ENCODE measurements around the gene PITPNM1. TPM values are rescaled to one million over a fixed set of nuclear protein-coding genes. Genes with fewer than 3 reads are reported as not detected.

The PITPNM1 gene
- total RNA-seq, 4 donors from 2014 or later = 7.9 to 89.7 (median 15.2) TPM

DNA sequence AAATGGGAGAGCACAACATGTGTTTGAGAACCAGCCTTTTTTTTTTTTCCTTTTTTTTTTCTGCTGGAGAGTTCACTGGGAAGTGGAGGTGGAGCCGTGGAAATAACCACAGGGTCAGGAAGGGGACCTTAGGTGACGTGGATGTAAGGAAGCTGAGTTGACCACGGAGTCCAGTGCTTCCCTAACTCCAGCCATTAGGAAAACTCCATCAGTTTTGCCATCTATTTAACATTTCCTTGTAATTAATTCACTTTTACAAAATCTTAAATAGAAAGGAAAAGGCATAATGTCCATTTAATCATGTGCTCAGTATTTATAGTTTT lies 4.8 kb upstream of the PITPNM1 start:
- no peaks in the 10 kb centered on the region for H3K9me3 ChIP-seq
- no peak for TF ChIP-seq POLR2A (IDR thresholded peaks at IDR 0.05)
- H3K36me3 ChIP-seq = no peaks in the 10 kb centered on the region
- no peak overlapping the region for H3K4me3 ChIP-seq
- no peak overlapping the region for H3K27ac ChIP-seq
- intact Hi-C loops (cut with DNase I; ENCODE audit: low total_unique reads) = no loop called here
- DNase-seq = no peak
- H3K4me1 ChIP-seq = peaks cover 0 to 10% of the 10 kb centered on the region in 2 donors
- H3K27me3 ChIP-seq = no peaks in the 10 kb centered on the region

GRCh38 chr11:67508486-67509121 lies 3.4 kb upstream of the PITPNM1 start:
- no peaks in the 10 kb centered on the region for H3K36me3 ChIP-seq
- H3K27me3 ChIP-seq = no peaks in the 10 kb centered on the region
- H3K27ac ChIP-seq = peak overlapping the region; percentile 90 to 93
- H3K9me3 ChIP-seq = no peaks in the 10 kb centered on the region
- peak overlapping the region; percentile 61 to 81 for H3K4me3 ChIP-seq
- TF ChIP-seq CTCF (IDR thresholded peaks at IDR 0.05) (peak in 2 of 4 experiments; percentile 16 to 33), POLR2A (IDR thresholded peaks at IDR 0.05) (peak; percentile 21 to 43)
- peaks cover 0 to 18% of the 10 kb centered on the region in 2 donors for H3K4me1 ChIP-seq
- intact Hi-C loops (cut with DNase I; ENCODE audit: low total_unique reads) = loop anchor here (5.0 kb wide), 1 partner anchor 111 kb away; no protein-coding TSS in a partner anchor
- DNase-seq = peak; percentile 95 to 98

- DNase-seq = peak; percentile 98 to 99
- peak; percentile 84 to 88 for TF ChIP-seq POLR2A (IDR thresholded peaks at IDR 0.05)
- TF ChIP-seq CTCF (IDR thresholded peaks at IDR 0.05) = peak in 1 of 4 experiments; percentile 4
- intact Hi-C loops (cut with DNase I; ENCODE audit: low total_unique reads) = loop anchor here (5.0 kb wide), 1 partner anchor 111 kb away; no protein-coding TSS in a partner anchor
- H3K36me3 ChIP-seq = no peaks in the 10 kb centered on the region
- H3K4me1 ChIP-seq = peaks cover 0 to 18% of the 10 kb centered on the region in 2 donors
- no peaks in the 10 kb centered on the region for H3K27me3 ChIP-seq
- no peaks in the 10 kb centered on the region for H3K9me3 ChIP-seq
- H3K27ac ChIP-seq = peak within 1 kb of the TSS; percentile 90 to 93
- H3K4me3 ChIP-seq = peak within 1 kb of the TSS; percentile 61 to 81
Observed at GRCh38 chr11:67507864-67508485, 2.8 kb upstream of the PITPNM1 start, which contains the start of gene CDK2AP2. CDK2AP2 (minus strand) TSS chr11:67508162; CDS start chr11:67508082, 80 bp downstream.

GRCh38 chr11:67507242-67507863 lies 2.2 kb upstream of the PITPNM1 start:
- intact Hi-C loops (cut with DNase I; ENCODE audit: low total_unique reads) = loop anchor here (5.0 kb wide), 1 partner anchor 110 kb away; no protein-coding TSS in a partner anchor
- no peak for DNase-seq
- H3K4me1 ChIP-seq = peaks cover 0 to 18% of the 10 kb centered on the region in 2 donors

More at GRCh38 chr11:67507242-67507863, 2.2 kb upstream of the PITPNM1 start:
- Histone ChIP-seq H3K27me3 (no peaks in the 10 kb centered on the region), H3K9me3 (no peaks in the 10 kb centered on the region), H3K36me3 (no peaks in the 10 kb centered on the region), H3K27ac (peak overlapping the region; percentile 90 to 93), H3K4me3 (peak overlapping the region; percentile 61 to 81)
- TF ChIP-seq CTCF (IDR thresholded peaks at IDR 0.05) = no peak
- no peak for TF ChIP-seq POLR2A (IDR thresholded peaks at IDR 0.05)
